Ishikawa (cell line): ENCODE data around the gene NEK10.

ENCODE experiments used
- CEBPB ChIP-seq: IDR thresholded peaks from 2 replicates; pipeline ENCODE4 v1.6.1; 2012
- EGR1 ChIP-seq: IDR thresholded peaks from 2 replicates; pipeline ENCODE4 v1.6.1; 2012
- EP300 ChIP-seq: IDR thresholded peaks from 2 replicates; pipeline ENCODE4 v1.6.1; 2012; ENCODE audit warnings: borderline replicate concordance
- FOXM1 ChIP-seq: IDR thresholded peaks from 2 replicates; pipeline ENCODE4 v1.6.1; 2012; ENCODE audit warnings: low read depth, borderline replicate concordance
- RAD21 ChIP-seq: IDR thresholded peaks from 2 replicates; pipeline ENCODE4 v1.6.1; 2012; ENCODE audit warnings: low read depth
- TAF1 ChIP-seq: IDR thresholded peaks from 2 replicates; pipeline ENCODE4 v1.6.1; 2012; ENCODE audit warnings: low read depth, mild to moderate bottlenecking
- TEAD4 ChIP-seq: IDR thresholded peaks from 2 replicates; pipeline ENCODE4 v1.6.1; 2012
- TF ChIP-seq, protein P1 (sequence below): IDR thresholded peaks from 2 replicates; pipeline ENCODE4 v1.6.1; 2012
- TF ChIP-seq, protein P2 (sequence below): IDR thresholded peaks from 2 replicates; pipeline ENCODE4 v1.6.1; 2012

DNA sequence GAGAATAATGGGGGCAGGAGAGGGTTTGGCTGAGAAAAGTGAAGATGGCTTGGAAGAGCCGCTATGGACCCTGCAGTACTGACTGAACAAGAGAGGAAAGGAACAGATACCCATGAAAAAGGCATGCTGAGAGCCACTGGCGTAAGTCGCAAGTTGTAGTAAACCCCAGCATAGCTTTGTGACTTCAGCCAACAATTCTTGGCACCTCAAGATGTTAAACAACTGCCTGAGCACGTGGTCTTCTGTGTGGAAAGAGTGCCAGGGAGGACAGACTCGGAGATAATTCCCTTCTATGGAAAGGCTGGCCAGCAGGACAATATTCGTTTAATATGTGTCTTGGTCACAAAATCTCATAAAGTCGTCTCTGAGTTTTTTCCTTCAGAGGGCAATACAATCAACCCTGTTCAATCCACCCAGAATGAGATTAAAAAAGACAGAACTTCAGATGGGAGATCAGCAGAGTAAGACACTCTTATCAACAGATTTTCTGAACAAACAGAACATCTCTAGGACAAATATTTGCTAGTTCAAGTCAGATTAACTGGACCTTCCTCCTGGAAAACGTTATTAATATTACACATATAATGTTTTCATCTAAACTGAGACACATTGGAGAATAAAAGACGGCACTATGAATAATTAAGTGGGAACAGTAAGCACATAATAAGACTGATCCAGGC lies 49.2 kb downstream of the NEK10 start:
- TF ChIP-seq EP300: no peak
- TF ChIP-seq, protein P1, sequence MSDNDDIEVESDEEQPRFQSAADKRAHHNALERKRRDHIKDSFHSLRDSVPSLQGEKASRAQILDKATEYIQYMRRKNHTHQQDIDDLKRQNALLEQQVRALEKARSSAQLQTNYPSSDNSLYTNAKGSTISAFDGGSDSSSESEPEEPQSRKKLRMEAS: no peak
- TF ChIP-seq, protein P2, sequence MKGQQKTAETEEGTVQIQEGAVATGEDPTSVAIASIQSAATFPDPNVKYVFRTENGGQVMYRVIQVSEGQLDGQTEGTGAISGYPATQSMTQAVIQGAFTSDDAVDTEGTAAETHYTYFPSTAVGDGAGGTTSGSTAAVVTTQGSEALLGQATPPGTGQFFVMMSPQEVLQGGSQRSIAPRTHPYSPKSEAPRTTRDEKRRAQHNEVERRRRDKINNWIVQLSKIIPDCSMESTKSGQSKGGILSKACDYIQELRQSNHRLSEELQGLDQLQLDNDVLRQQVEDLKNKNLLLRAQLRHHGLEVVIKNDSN: no peak
- no peak for TF ChIP-seq TEAD4
- no peak for TF ChIP-seq EGR1
- no peak for TF ChIP-seq CEBPB
- no peak for TF ChIP-seq TAF1
- no peak for TF ChIP-seq RAD21
- TF ChIP-seq FOXM1: no peak
